CD4-positive, alpha-beta T cell treated with Interleukin-21 for 1 hour (primary cell): ENCODE data around the gene COX7A2.

Experiments
- DNase-seq: peaks from one replicate; pipeline ENCODE4 v3.0.0-alpha.2; 2020

The COX7A2 gene

DNA sequence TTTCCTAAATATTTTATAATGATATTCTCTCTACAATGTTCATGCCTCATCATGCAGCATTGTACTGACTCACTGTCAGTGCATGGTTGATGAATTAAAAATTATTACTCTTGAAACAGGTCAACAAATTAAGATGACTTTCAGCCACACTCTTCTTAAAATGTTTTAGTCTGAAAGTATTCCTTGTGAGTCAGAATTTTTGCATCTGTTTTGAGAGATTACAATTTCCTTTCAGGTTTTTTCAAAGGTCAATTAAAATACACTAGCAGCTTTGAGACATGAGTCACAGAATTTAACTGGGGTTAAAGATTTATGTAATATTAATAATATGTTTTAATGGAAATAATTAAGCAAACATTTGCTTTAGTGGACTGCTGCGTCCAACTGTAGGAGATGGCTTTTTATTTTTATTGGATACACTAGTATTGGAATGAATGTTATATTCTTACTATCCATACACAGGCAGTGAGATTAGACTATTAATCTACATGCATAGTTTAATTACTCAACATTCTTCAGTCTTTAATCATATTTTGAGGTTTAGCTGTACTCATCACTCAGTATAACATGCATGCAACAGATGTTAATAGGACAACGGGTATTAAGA is 47.4 kb downstream of the COX7A2 start:
- no peak for DNase-seq

DNA sequence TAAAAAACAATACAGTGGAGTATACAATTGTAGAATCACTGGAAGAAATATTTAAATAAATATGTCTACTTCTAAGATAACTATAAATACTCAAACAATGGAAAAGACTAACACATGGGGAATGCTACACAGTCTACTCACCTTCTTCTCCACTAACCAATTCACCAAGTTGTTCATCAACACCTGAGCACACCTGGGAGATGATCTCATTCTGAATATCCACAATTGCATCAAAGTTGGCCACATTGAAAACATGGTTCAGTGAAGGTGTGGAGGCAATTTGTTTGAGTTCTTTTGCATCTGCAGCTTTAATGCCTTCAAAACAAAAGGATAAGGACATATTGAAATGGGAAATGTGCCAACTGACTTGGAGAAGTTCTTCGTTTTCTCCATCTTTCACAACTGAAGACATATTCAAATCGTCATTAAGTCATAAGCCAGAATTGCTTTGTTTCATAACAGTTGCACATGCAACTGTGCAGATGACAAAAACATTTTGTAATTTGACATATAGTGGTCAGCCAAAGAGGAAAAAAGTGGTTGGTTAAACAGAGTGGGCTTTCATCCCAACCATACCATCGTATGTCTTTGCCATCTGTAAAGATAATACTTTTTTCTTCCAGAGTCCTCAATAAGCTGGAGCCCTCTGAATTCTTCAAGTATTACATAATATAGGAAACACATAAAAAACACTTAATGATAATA is 55.2 kb downstream of the COX7A2 start:
- no peak for DNase-seq
